ENCODE results near the gene TNS3. TPM values are rescaled to one million over a fixed set of nuclear protein-coding genes. Genes with fewer than 3 reads are reported as not detected.

Gene TNS3
- polyA plus RNA-seq, 3 donors, result 5.2 to 30.3 (median 7.9) TPM

- TF ChIP-seq, protein P1, sequence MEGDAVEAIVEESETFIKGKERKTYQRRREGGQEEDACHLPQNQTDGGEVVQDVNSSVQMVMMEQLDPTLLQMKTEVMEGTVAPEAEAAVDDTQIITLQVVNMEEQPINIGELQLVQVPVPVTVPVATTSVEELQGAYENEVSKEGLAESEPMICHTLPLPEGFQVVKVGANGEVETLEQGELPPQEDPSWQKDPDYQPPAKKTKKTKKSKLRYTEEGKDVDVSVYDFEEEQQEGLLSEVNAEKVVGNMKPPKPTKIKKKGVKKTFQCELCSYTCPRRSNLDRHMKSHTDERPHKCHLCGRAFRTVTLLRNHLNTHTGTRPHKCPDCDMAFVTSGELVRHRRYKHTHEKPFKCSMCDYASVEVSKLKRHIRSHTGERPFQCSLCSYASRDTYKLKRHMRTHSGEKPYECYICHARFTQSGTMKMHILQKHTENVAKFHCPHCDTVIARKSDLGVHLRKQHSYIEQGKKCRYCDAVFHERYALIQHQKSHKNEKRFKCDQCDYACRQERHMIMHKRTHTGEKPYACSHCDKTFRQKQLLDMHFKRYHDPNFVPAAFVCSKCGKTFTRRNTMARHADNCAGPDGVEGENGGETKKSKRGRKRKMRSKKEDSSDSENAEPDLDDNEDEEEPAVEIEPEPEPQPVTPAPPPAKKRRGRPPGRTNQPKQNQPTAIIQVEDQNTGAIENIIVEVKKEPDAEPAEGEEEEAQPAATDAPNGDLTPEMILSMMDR (IDR thresholded peaks at IDR 0.05), result no peak
- peaks cover 48% of the 10 kb centered on the region for H3K79me2 ChIP-seq (ENCODE audit: insufficient read depth, low read length)
- Mint-ChIP-seq H3K27ac (peak overlapping the region in 6 of 7 donors; percentile 6 to 72 (median 44)), H3K36me3 (peaks cover 5 to 8% of the 10 kb centered on the region in 2 donors), H3K4me3 (peak overlapping the region; percentile 77 to 85), H3K27me3 (ENCODE audit: low read depth in 3 of 3) (peaks cover 4 to 6% (median 6%) of the 10 kb centered on the region in 3 donors), H3K9me3 (peaks cover 0 to 5% (median 0%) of the 10 kb centered on the region in 7 donors), H3K4me1 (peaks cover 85% of the 10 kb centered on the region)
- peaks cover 0 to 4% of the 10 kb centered on the region in 2 donors for H3K9me3 ChIP-seq (replicated peaks in 1 of 2; ENCODE audit: control insufficient read depth in 1 of 2, insufficient read depth in 1 of 2, low read length in 2 of 2)
- H2AFZ ChIP-seq (ENCODE audit: insufficient read depth, low read depth, low read length, poor library complexity, severe bottlenecking), result no peak overlapping the region
- H3K9ac ChIP-seq (ENCODE audit: insufficient read depth, low read length, poor library complexity, severe bottlenecking), result no peak overlapping the region
- H3K27ac ChIP-seq (ENCODE audit: low read depth in 1 of 2, low read length in 2 of 2), result no peak overlapping the region
- DNase-seq, result peak in 2 of 3 donors; percentile 54 to 63
- peaks cover 85 to 89% of the 10 kb centered on the region in 2 donors for H3K4me1 ChIP-seq (ENCODE audit: control insufficient read depth in 1 of 2, insufficient read depth in 2 of 2, low read length in 2 of 2)
- no peaks in the 10 kb centered on the region for H3K27me3 ChIP-seq (ENCODE audit: control insufficient read depth in 2 of 2, insufficient read depth in 2 of 2, low read length in 2 of 2)
- H4K20me1 ChIP-seq (ENCODE audit: insufficient read depth, low read length), result peaks cover 6% of the 10 kb centered on the region
- WGBS (ENCODE audit: insufficient coverage), result 83% methylated on average over 8 of the region's 15 CpGs
- H3K4me2 ChIP-seq (replicated peaks; ENCODE audit: extremely low read depth, low read length, poor library complexity, severe bottlenecking), result peak overlapping the region; percentile 86
- intact Hi-C loops (cut with micrococcal nuclease), result no loop called here
- H3K4me3 ChIP-seq (replicated peaks in 1 of 3; ENCODE audit: low read depth in 2 of 3, low read length in 3 of 3), result peak overlapping the region in 1 of 3 experiments; percentile 87
- H3K36me3 ChIP-seq (replicated peaks in 1 of 2; ENCODE audit: control insufficient read depth in 1 of 2, insufficient read depth in 2 of 2, low read length in 2 of 2), result no peaks in the 10 kb centered on the region
Measured at GRCh38 chr7:47582764-47583738, 1.1 kb upstream of the TNS3 start.

DNA sequence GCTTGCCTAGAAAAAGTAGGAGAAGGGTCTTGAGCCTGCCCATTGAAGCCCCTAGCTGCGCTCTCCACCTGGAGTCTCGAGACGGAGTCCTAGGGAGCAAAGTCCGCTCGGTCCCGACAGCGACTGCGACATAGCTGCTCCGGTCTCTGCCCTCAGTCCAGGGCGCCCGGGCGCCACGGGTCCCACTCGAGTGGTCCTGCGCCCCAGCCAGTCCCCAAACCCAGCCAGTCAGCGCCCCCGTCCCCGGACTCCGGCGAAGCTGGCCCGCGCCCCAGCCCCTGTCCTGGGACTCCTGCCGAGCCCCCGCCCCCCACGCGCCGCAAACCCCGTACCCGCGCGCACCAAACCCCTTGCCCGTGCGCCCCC lies 490 bp downstream of the TNS3 start:
- H3K4me3 ChIP-seq (replicated peaks in 1 of 3; ENCODE audit: low read depth in 2 of 3, low read length in 3 of 3), result peak overlapping the region; percentile 71 to 87 (median 79)
- H3K4me2 ChIP-seq (replicated peaks; ENCODE audit: extremely low read depth, low read length, poor library complexity, severe bottlenecking), result peak overlapping the region; percentile 86
- H3K9me3 Mint-ChIP-seq, result peaks cover 0 to 5% (median 0%) of the 10 kb centered on the region in 7 donors
- H3K4me1 ChIP-seq (ENCODE audit: control insufficient read depth in 1 of 2, insufficient read depth in 2 of 2, low read length in 2 of 2), result peaks cover 85 to 91% of the 10 kb centered on the region in 2 donors
- H3K9ac ChIP-seq (ENCODE audit: insufficient read depth, low read length, poor library complexity, severe bottlenecking), result peak overlapping the region; percentile 92
- H3K9me3 ChIP-seq (replicated peaks in 1 of 2; ENCODE audit: control insufficient read depth in 1 of 2, insufficient read depth in 1 of 2, low read length in 2 of 2), result peaks cover 0 to 4% of the 10 kb centered on the region in 2 donors
- TF ChIP-seq, protein P1 (IDR thresholded peaks at IDR 0.05), result no peak
- no peak for DNase-seq
- H3K27me3 ChIP-seq (ENCODE audit: control insufficient read depth in 2 of 2, insufficient read depth in 2 of 2, low read length in 2 of 2), result no peaks in the 10 kb centered on the region
- peak overlapping the region; percentile 50 to 91 for H3K27ac ChIP-seq (ENCODE audit: low read depth in 1 of 2, low read length in 2 of 2)
- H2AFZ ChIP-seq (ENCODE audit: insufficient read depth, low read depth, low read length, poor library complexity, severe bottlenecking), result peak overlapping the region; percentile 83
- H3K36me3 Mint-ChIP-seq, result peaks cover 5 to 9% of the 10 kb centered on the region in 2 donors
- H3K27ac Mint-ChIP-seq, result peak overlapping the region in 6 of 7 donors; percentile 82 to 98 (median 92)
- H3K4me3 Mint-ChIP-seq, result peak overlapping the region; percentile 92 to 96
- peaks cover 2 to 6% (median 5%) of the 10 kb centered on the region in 3 donors for H3K27me3 Mint-ChIP-seq (ENCODE audit: low read depth in 3 of 3)
- intact Hi-C loops (cut with micrococcal nuclease), result no loop called here
- peaks cover 6% of the 10 kb centered on the region for H4K20me1 ChIP-seq (ENCODE audit: insufficient read depth, low read length)
- WGBS (ENCODE audit: insufficient coverage), result under 1% methylated on average over 33 of the region's 33 CpGs
- peaks cover 65% of the 10 kb centered on the region for H3K79me2 ChIP-seq (ENCODE audit: insufficient read depth, low read length)
- H3K4me1 Mint-ChIP-seq, result peaks cover 87% of the 10 kb centered on the region
- H3K36me3 ChIP-seq (replicated peaks in 1 of 2; ENCODE audit: control insufficient read depth in 1 of 2, insufficient read depth in 2 of 2, low read length in 2 of 2), result peaks cover 0 to 1% of the 10 kb centered on the region in 2 donors

Data from CD14-positive monocyte (primary cell).